Astrocyte of the hippocampus (primary cell): ENCODE measurements around the gene GNG12.
A peak's percentile ranks its signal among the peaks of the same experiment; 100 is the strongest.
"Not testable (repeated sequence)": the region's sequence is repeated elsewhere in the genome, so short reads cannot be mapped to it uniquely, and the experiment has no call there.

Experiments
- DNase-seq: peaks from one replicate; pipeline ENCODE4 v3.0.0; 2011; ENCODE audit warnings: low read depth, low spot score

The GNG12 gene

GRCh38 chr1:67683766-67684525 lies 149.3 kb downstream of the GNG12 start:
- DNase-seq = peak; percentile 48

- peak; percentile 73 for DNase-seq
Measured at GRCh38 chr1:67683316-67683715, 150.0 kb downstream of the GNG12 start.

GRCh38 chr1:67682659-67683197 lies 150.5 kb downstream of the GNG12 start:
- DNase-seq = peak; percentile 71

- DNase-seq = no peak
Measured at GRCh38 chr1:67680486-67680885, 152.8 kb downstream of the GNG12 start.

- DNase-seq = no peak
Measured at GRCh38 chr1:67679691-67680090, 153.6 kb downstream of the GNG12 start.

GRCh38 chr1:67677930-67678329 lies 155.3 kb downstream of the GNG12 start:
- no peak for DNase-seq

- DNase-seq = no peak
Measured at GRCh38 chr1:67677408-67677807, 155.9 kb downstream of the GNG12 start.

GRCh38 chr1:67676946-67677345 lies 156.3 kb downstream of the GNG12 start:
- no peak for DNase-seq

- no peak for DNase-seq
Measured at GRCh38 chr1:67676287-67676686, 157.0 kb downstream of the GNG12 start.

- DNase-seq = peak; percentile 25
Measured at GRCh38 chr1:67675800-67676199, 157.5 kb downstream of the GNG12 start.

GRCh38 chr1:67674260-67675011 lies 158.8 kb downstream of the GNG12 start:
- DNase-seq = peak; percentile 39

GRCh38 chr1:67673468-67674201 lies 159.6 kb downstream of the GNG12 start:
- DNase-seq = no peak

GRCh38 chr1:67672260-67672803 lies 160.9 kb downstream of the GNG12 start:
- no peak for DNase-seq

GRCh38 chr1:67668660-67669059 lies 164.6 kb downstream of the GNG12 start:
- no peak for DNase-seq

GRCh38 chr1:67666636-67667035 lies 166.6 kb downstream of the GNG12 start:
- DNase-seq = no peak

GRCh38 chr1:67665307-67665706 lies 168.0 kb downstream of the GNG12 start:
- not testable (repeated sequence) for DNase-seq

GRCh38 chr1:67664048-67664447 lies 169.2 kb downstream of the GNG12 start:
- DNase-seq = no peak

- no peak for DNase-seq
Measured at GRCh38 chr1:67662884-67663283, 170.4 kb downstream of the GNG12 start.

- no peak for DNase-seq
Measured at GRCh38 chr1:67659229-67659628, 174.0 kb downstream of the GNG12 start.

- not testable (repeated sequence) for DNase-seq
Measured at GRCh38 chr1:67657152-67657551, 176.1 kb downstream of the GNG12 start.

GRCh38 chr1:67655581-67655980 lies 177.7 kb downstream of the GNG12 start:
- DNase-seq = no peak

- DNase-seq = no peak
Measured at GRCh38 chr1:67653304-67653703, 180.0 kb downstream of the GNG12 start.
